H1 (cell line): Measurements from ENCODE around the gene RNF220. TPM values are rescaled to one million over a fixed set of nuclear protein-coding genes. Genes with fewer than 3 reads are reported as not detected.

Source experiments
- CBX8 ChIP-seq: fragments of 300-800, 300-1000 bp; sonication (generic); IDR thresholded peaks from 2 replicates; pipeline ENCODE4 v1.7.1; 2016; ENCODE audit warnings: low read depth, low read length, borderline replicate concordance
- GABPA ChIP-seq: IDR thresholded peaks from 2 replicates; pipeline ENCODE4 v1.6.1; 2011; ENCODE audit warnings: mild to moderate bottlenecking, low read length, moderate library complexity, borderline replicate concordance; ENCODE audit not compliant: insufficient read depth
- POLR2A ChIP-seq, 2 experiments: IDR thresholded peaks; 1 replicate in 1 of 2; 2 replicates in 1 of 2; pipeline ENCODE4 v1.6.1; 2011; ENCODE audit warnings: low read depth in 2 of 2, low read length in 2 of 2, mild to moderate bottlenecking in 2 of 2; ENCODE audit errors: control extremely low read depth in 1 of 2
- RXRA ChIP-seq: IDR thresholded peaks from 2 replicates; pipeline ENCODE4 v1.6.1; 2011; ENCODE audit warnings: low read depth, mild to moderate bottlenecking, low read length, moderate library complexity; ENCODE audit not compliant: insufficient read depth
- TAF7 ChIP-seq: optimal IDR thresholded peaks from 2 replicates; pipeline ENCODE3; 2011; ENCODE audit warnings: low read depth, mild to moderate bottlenecking, inconsistent platforms, low read length, moderate library complexity, borderline replicate concordance
- polyA plus RNA-seq, 7 experiments: library from polyadenylated mRNA; depleted of rRNA in 3 of 7; stranded (reverse) in 5 of 7; unstranded in 2 of 7; fragments of >200 nt in 5 of 7; fragments of 200-250 nt in 2 of 7; gene quantifications; 1 replicate in 5 of 7; 2 replicates in 1 of 7; 4 replicates in 1 of 7; pipeline versions ENCODE4 v1.2.1 to v1.2.3, GENCODE V29; 2011 to 2013; ENCODE audit warnings: missing spikeins in 2 of 7, mixed read lengths in 2 of 7
- total RNA-seq: library from RNA; stranded (reverse); fragmentation: NEBNext Ultra II Directional; extraction: Animal tissue kit (Norgen Biotek cat#: 25700); gene quantifications from 2 replicates; pipeline ENCODE4 v1.2.1, GENCODE V29; 2021

Gene RNF220
- total and polyA plus RNA-seq, 2 of the 8 experiments (the other 6 are each of a cell fraction or from before 2014, with no cell fraction given): 123 to 160 TPM

DNA sequence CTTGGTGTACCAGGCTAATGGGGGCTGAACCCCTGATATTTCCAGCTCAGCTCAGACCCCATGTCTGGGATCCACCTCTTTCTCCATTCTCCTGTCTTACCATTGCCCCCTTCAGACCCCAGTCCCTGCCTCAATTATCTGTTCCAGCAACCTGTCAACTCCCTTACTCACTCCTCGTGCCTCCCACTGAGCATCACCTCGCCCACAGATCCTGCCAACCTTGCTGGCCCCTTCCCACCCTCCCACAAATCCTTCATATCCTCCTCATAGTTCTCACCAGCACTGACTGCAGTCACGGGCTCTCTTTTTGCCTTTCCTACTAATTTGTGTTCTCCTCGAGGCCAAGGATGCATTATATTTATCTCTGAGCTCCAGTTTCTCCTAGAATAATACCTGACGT is 206.4 kb downstream of the RNF220 start (continued):
- no peak for TF ChIP-seq GABPA
- TF ChIP-seq POLR2A (IDR thresholded peaks at IDR 0.05; ENCODE audit: control extremely low read depth in 1 of 2, low read depth in 2 of 2, low read length in 2 of 2): no peak
- no peak for TF ChIP-seq RXRA
- TF ChIP-seq TAF7: no peak
- no peak for TF ChIP-seq CBX8
